Panc1 (cell line): ENCODE results near the gene EMC9.

Experiments
- CTCF ChIP-seq: fragments of 450-650 bp; IDR thresholded peaks from 2 replicates; pipeline ENCODE4 v1.5.1; 2017; ENCODE audit warnings: mild to moderate bottlenecking
- REST ChIP-seq, 2 experiments: IDR thresholded peaks; 2 replicates each; pipeline ENCODE4 v1.6.1; 2011 to 2012; ENCODE audit warnings: low read depth in 2 of 2, control low read depth in 1 of 2, low read length in 1 of 2, mild to moderate bottlenecking in 1 of 2, moderate library complexity in 1 of 2; ENCODE audit not compliant: insufficient read depth in 1 of 2
- SIN3A ChIP-seq: IDR thresholded peaks from 2 replicates; pipeline ENCODE4 v1.6.1; 2012; ENCODE audit warnings: low read depth, mild to moderate bottlenecking, low read length, moderate library complexity, borderline replicate concordance; ENCODE audit not compliant: insufficient read depth

- TF ChIP-seq CTCF (no peak), SIN3A (no peak), REST (IDR thresholded peaks at IDR 0.05; ENCODE audit: insufficient read depth in 1 of 2, low read depth in 2 of 2, low read length in 1 of 2) (no peak)
Observed at GRCh38 chr14:24117179-24117578, 24.2 kb downstream of the EMC9 start.
